LNCaP clone FGC (cell line): ENCODE data around the gene RASD2.

Source experiments
- DNase-seq: peaks from one replicate; pipeline ENCODE4 v3.0.0-alpha.2; 2011; ENCODE audit warnings: low read depth
- H3K4me3 ChIP-seq: 2 replicates; pipeline ENCODE4 v1.5.1; 2011; ENCODE audit warnings: mild to moderate bottlenecking, low read depth, low read length, control low read depth
- TF ChIP-seq, protein P1 (sequence below): IDR thresholded peaks from 2 replicates; pipeline ENCODE4 v1.5.1; 2012; ENCODE audit warnings: mild to moderate bottlenecking; ENCODE audit not compliant: control insufficient read depth, insufficient read depth; ENCODE audit errors: extremely low read depth

Gene RASD2

DNA sequence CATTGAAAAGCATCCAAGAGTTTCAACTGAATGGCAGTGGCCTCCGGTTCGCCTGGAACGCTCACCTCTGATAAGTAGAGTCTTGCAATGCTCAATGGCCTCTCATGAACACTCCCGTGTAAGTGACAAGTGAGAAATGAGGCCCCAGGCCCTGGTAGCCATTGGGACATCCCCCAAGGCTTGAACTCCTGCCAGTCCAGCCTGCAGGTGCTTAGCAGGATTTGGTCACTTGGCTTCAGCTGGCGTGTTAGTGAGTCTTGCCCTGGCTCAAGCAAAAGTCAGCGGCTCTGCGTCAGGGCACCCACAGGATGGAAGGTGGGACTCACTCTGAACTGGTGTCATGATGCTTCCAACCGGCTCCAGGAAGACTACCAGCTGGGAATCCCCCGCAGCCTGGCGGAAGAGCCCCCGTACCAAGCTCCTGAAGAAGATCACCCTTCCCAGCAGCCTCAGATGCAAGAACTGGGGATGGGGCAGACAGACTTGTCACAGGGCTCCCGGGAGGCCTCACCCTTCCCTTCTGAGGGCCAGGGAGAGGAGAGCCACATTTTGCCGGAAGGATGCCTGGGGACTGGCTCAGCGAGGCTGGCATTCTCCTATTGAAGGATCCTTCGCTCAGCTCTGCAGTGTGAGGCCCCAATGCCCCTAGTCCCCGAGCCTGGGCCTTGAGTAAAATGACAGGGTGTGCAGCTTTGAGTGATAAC, 57.2 kb downstream of the RASD2 start:
- DNase-seq: no peak
- no peak overlapping the region for H3K4me3 ChIP-seq
- TF ChIP-seq, protein P1, sequence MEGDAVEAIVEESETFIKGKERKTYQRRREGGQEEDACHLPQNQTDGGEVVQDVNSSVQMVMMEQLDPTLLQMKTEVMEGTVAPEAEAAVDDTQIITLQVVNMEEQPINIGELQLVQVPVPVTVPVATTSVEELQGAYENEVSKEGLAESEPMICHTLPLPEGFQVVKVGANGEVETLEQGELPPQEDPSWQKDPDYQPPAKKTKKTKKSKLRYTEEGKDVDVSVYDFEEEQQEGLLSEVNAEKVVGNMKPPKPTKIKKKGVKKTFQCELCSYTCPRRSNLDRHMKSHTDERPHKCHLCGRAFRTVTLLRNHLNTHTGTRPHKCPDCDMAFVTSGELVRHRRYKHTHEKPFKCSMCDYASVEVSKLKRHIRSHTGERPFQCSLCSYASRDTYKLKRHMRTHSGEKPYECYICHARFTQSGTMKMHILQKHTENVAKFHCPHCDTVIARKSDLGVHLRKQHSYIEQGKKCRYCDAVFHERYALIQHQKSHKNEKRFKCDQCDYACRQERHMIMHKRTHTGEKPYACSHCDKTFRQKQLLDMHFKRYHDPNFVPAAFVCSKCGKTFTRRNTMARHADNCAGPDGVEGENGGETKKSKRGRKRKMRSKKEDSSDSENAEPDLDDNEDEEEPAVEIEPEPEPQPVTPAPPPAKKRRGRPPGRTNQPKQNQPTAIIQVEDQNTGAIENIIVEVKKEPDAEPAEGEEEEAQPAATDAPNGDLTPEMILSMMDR: no peak

DNA sequence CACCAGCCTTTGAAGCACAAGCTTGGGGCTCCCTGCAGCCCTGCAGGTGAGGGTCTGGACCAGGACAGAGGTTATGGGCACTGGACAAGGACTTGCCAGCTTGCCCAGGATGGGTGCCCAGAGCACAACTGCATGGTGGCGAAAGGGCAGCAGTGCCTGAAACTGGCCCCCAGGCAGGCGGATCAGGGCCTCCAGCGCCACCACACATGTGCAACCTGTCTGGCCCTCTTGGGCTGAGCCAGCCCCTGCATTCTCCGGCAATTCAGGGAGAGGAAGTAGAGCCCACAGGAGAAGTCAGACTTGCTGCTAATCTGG, 57.7 kb downstream of the RASD2 start:
- no peak for DNase-seq
- TF ChIP-seq, protein P1: no peak
- no peak overlapping the region for H3K4me3 ChIP-seq

DNA sequence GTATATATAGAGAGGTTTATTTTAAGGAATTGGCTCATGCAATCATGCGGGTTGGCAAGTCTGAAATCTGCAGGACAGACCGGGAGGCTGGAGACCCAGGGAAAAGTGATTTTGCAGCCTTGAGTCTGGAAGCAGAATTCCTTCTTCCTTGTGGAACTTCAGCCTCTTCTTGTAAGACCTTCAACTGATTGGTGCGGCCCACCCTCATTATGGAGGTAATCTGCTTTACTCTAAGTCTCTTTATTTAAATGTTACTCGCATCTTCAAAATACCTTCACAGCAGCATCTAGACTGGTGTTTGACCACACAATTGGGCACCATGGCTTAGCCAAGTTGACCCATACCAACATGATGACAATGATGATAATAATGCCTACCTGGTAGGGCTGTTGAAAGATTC, 58.7 kb downstream of the RASD2 start:
- TF ChIP-seq, protein P1: no peak
- DNase-seq: no peak
- no peak overlapping the region for H3K4me3 ChIP-seq

DNA sequence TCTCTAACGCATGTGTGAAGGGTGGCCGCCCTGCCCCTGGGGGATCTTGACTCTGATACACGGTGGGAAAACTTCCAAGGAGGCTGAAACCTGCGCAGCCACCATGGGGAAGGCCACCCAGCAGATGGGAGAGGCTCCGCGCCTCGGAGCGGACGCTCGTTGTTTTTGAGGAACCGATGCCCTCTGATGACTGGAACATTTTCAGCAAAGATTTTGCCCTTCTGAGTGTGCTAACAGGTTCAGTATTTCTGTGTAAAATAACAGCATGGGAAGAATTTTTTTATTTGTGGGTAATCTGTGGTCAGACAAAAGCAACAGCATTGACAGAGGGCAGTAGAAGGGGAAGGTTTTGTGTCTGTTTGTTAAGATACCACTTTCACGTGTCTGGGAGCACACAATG, 59.8 kb downstream of the RASD2 start:
- TF ChIP-seq, protein P1: no peak
- no peak overlapping the region for H3K4me3 ChIP-seq
- no peak for DNase-seq

DNA sequence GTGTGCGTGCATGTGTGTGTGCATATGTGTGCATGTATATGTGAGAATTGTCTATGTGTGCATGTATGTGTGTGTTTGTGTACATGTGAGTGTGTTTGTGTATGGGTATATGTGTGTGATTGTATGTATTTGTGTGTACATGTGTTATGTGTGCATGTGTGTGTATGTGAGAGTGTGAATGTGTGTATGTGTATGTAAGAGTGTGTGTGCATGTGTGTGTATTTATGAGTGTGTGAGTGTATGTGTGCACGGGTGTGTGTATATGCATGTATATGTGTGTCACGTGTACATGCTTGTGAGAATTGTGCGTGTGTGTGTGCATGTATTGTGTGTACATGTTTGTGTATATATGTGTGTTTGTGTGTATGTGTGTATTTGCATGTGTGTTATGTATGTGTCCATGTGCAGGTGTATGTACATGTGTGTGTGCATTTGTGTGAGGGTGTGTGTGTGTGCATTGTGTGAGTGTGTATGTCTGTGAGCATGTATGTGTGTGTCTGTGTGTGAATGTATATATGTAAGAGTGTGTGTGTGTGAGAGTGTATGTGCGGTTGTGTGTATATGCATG, 60.5 kb downstream of the RASD2 start:
- H3K4me3 ChIP-seq: no peak overlapping the region
- TF ChIP-seq, protein P1: no peak
- DNase-seq: no peak

DNA sequence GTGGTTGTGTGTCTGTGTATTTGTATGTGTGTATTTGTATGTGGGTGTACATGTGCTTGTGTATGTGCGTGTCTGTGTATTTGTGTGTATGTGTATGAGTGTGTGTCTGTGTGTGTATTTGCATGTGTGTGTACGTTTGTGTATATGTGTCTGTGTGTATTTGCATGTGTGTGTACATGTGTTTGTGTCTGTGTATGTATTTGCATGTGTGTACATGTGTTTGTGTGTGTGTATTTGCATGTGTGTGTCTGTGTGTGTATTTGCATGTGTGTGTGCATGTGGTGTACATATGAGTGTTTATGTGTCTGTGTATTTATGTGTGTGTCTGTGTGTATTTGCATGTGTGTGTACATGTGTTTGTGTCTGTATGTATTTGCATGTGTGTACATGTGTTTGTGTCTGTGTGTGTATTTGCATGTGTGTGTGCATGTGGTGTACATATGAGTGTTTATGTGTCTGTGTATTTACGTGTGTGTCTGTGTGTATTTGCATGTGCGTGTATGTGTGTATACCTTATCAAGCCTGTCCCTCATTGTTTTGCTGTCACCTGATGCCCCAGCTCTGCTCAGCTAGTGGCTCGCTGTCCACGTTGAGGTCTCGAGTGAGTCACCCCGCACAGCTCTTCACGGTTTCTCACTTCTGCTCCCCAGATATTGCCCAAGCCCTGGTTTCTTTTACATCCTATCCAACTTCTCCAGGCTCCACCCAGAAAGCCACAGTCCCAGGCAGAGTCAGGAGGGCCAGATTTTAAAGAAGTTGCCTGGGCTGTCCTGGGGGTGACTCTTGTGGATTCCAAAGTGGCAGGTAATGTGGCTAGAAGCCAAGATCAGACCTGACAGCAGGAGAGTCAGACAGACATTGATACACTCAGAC, 61.3 kb downstream of the RASD2 start:
- TF ChIP-seq, protein P1: no peak
- no peak overlapping the region for H3K4me3 ChIP-seq
- DNase-seq: no peak
